Activated T-cell treated with anti-CD3 and anti-CD28 coated beads, Interleukin-2, amount 50 U/mL, for 72 hours (primary cell): ENCODE measurements around the gene VEZF1. TPM values are rescaled to one million over a fixed set of nuclear protein-coding genes. Genes with fewer than 3 reads are reported as not detected.
A peak's percentile ranks its signal among the peaks of the same experiment; 100 is the strongest.
"Not testable (repeated sequence)": the region's sequence is repeated elsewhere in the genome, so short reads cannot be mapped to it uniquely, and the experiment has no call there.

Experiments
- ATAC-seq, 2 donors: fragments of 150-1000 bp; cut with Tn5 transposase; replicated peaks in 1 of 2; 2 replicates each; pipeline ENCODE4 v1.10.0; 2021; ENCODE audit warnings: moderate library complexity in 2 of 2, mild to moderate bottlenecking in 1 of 2
- DNase-seq, 2 donors: peaks; one replicate each; pipeline ENCODE4 v3.0.0; 2021 to 2022; ENCODE audit warnings: mixed read lengths in 1 of 2
- H3K27ac Mint-ChIP-seq: one replicate; pipeline ENCODE4 v1.8.0; 2022; ENCODE audit warnings: mild to moderate bottlenecking, moderate library complexity, mixed read lengths
- H3K27me3 Mint-ChIP-seq: one replicate; pipeline ENCODE4 v1.8.0; 2022; ENCODE audit warnings: low read depth, mixed read lengths
- H3K36me3 Mint-ChIP-seq, 2 donors: one replicate each; pipeline ENCODE4 v1.8.0; 2022; ENCODE audit warnings: mixed read lengths in 2 of 2, mild to moderate bottlenecking in 1 of 2; ENCODE audit not compliant: insufficient read depth in 2 of 2
- H3K4me1 Mint-ChIP-seq: one replicate; pipeline ENCODE4 v1.8.0; 2022; ENCODE audit warnings: low read depth, mixed read lengths
- H3K4me3 Mint-ChIP-seq, 2 donors: one replicate each; pipeline ENCODE4 v1.8.0; 2022; ENCODE audit warnings: mild to moderate bottlenecking in 2 of 2, mixed read lengths in 2 of 2, moderate library complexity in 2 of 2
- H3K9me3 Mint-ChIP-seq, 2 donors: one replicate each; pipeline ENCODE4 v1.8.0; 2022; ENCODE audit warnings: mixed read lengths in 2 of 2
- total RNA-seq, 2 donors: library from RNA; stranded (reverse); gene quantifications; one replicate each; pipeline ENCODE4 v1.2.3, GENCODE V29; 2022

The VEZF1 gene
- total RNA-seq, 2 donors from 2014 or later: 42.6 to 44.6 TPM

- Mint-ChIP-seq H3K4me3 (no peak overlapping the region), H3K36me3 (no peaks in the 10 kb centered on the region), H3K27ac (no peak overlapping the region), H3K27me3 (peaks cover 34% of the 10 kb centered on the region), H3K9me3 (no peaks in the 10 kb centered on the region), H3K4me1 (peaks cover 14% of the 10 kb centered on the region)
- DNase-seq (no peak), ATAC-seq (no peak)
Observed at GRCh38 chr17:57959929-57960328, 28.1 kb downstream of the VEZF1 start.

GRCh38 chr17:57958391-57958790, 29.7 kb downstream of the VEZF1 start:
- not testable (repeated sequence) for H3K27ac Mint-ChIP-seq, H3K36me3 Mint-ChIP-seq, DNase-seq, H3K9me3 Mint-ChIP-seq, H3K4me3 Mint-ChIP-seq, ATAC-seq
- Mint-ChIP-seq H3K27me3 (peaks cover 44% of the 10 kb centered on the region), H3K4me1 (peaks cover 14% of the 10 kb centered on the region)

- DNase-seq: no peak
- Mint-ChIP-seq H3K4me1 (peaks cover 14% of the 10 kb centered on the region), H3K27me3 (peaks cover 49% of the 10 kb centered on the region), H3K36me3 (no peaks in the 10 kb centered on the region), H3K4me3 (no peak overlapping the region), H3K27ac (no peak overlapping the region), H3K9me3 (no peaks in the 10 kb centered on the region)
- no peak for ATAC-seq
Observed at GRCh38 chr17:57957886-57958285, 30.2 kb downstream of the VEZF1 start.

GRCh38 chr17:57957120-57957850, 30.8 kb downstream of the VEZF1 start:
- DNase-seq (no peak), ATAC-seq (no peak)
- Mint-ChIP-seq H3K27ac (no peak overlapping the region), H3K4me3 (no peak overlapping the region), H3K27me3 (peaks cover 53% of the 10 kb centered on the region), H3K9me3 (no peaks in the 10 kb centered on the region), H3K4me1 (peaks cover 19% of the 10 kb centered on the region), H3K36me3 (no peaks in the 10 kb centered on the region)

GRCh38 chr17:57956291-57957119, 31.5 kb downstream of the VEZF1 start:
- H3K27ac Mint-ChIP-seq: no peak overlapping the region
- H3K9me3 Mint-ChIP-seq: no peaks in the 10 kb centered on the region
- DNase-seq (peak; percentile 42 to 45), ATAC-seq (peak; percentile 51 to 62)
- peak overlapping the region; percentile 70 to 80 for H3K4me3 Mint-ChIP-seq
- peaks cover 20% of the 10 kb centered on the region for H3K4me1 Mint-ChIP-seq
- H3K27me3 Mint-ChIP-seq: peaks cover 53% of the 10 kb centered on the region
- no peaks in the 10 kb centered on the region for H3K36me3 Mint-ChIP-seq

GRCh38 chr17:57955183-57955931, 32.7 kb downstream of the VEZF1 start, which contains the start of gene CUEDC1:
CUEDC1 (minus strand) TSS chr17:57955412; CDS start chr17:57885564, 69,848 bp downstream.
- no peaks in the 10 kb centered on the region for H3K9me3 Mint-ChIP-seq
- ATAC-seq (peak; percentile 81 to 88), DNase-seq (peak; percentile 77 to 81)
- peaks cover 53% of the 10 kb centered on the region for H3K27me3 Mint-ChIP-seq
- peak within 1 kb of the TSS; percentile 74 to 80 for H3K4me3 Mint-ChIP-seq
- no peak within 1 kb of the TSS for H3K27ac Mint-ChIP-seq
- H3K36me3 Mint-ChIP-seq: no peaks in the 10 kb centered on the region
- peaks cover 31% of the 10 kb centered on the region for H3K4me1 Mint-ChIP-seq

- DNase-seq (no peak), ATAC-seq (no peak)
- Mint-ChIP-seq H3K36me3 (no peaks in the 10 kb centered on the region), H3K27ac (no peak overlapping the region), H3K9me3 (no peaks in the 10 kb centered on the region), H3K27me3 (peaks cover 53% of the 10 kb centered on the region), H3K4me3 (peak overlapping the region; percentile 67 to 74), H3K4me1 (peaks cover 36% of the 10 kb centered on the region)
Observed at GRCh38 chr17:57954397-57955182, 33.5 kb downstream of the VEZF1 start.

GRCh38 chr17:57953705-57954396, 34.2 kb downstream of the VEZF1 start:
- H3K36me3 Mint-ChIP-seq: no peaks in the 10 kb centered on the region
- H3K4me3 Mint-ChIP-seq: peak overlapping the region; percentile 67 to 74
- ATAC-seq (no peak), DNase-seq (no peak)
- peaks cover 47% of the 10 kb centered on the region for H3K27me3 Mint-ChIP-seq
- peaks cover 42% of the 10 kb centered on the region for H3K4me1 Mint-ChIP-seq
- no peaks in the 10 kb centered on the region for H3K9me3 Mint-ChIP-seq
- H3K27ac Mint-ChIP-seq: no peak overlapping the region

GRCh38 chr17:57953219-57953618, 34.8 kb downstream of the VEZF1 start:
- ATAC-seq: no peak

GRCh38 chr17:57949649-57950048, 38.4 kb downstream of the VEZF1 start:
- Mint-ChIP-seq H3K27ac (no peak overlapping the region), H3K4me1 (peaks cover 56% of the 10 kb centered on the region), H3K36me3 (no peaks in the 10 kb centered on the region), H3K9me3 (no peaks in the 10 kb centered on the region), H3K27me3 (peaks cover 42% of the 10 kb centered on the region), H3K4me3 (no peak overlapping the region)
- ATAC-seq (no peak), DNase-seq (no peak)

More at GRCh38 chr17:57953219-57953618, 34.8 kb downstream of the VEZF1 start:
- H3K27ac Mint-ChIP-seq: no peak overlapping the region
- DNase-seq: no peak
- no peak overlapping the region for H3K4me3 Mint-ChIP-seq
- H3K9me3 Mint-ChIP-seq: no peaks in the 10 kb centered on the region
- H3K27me3 Mint-ChIP-seq: peaks cover 44% of the 10 kb centered on the region
- H3K36me3 Mint-ChIP-seq: no peaks in the 10 kb centered on the region
- peaks cover 49% of the 10 kb centered on the region for H3K4me1 Mint-ChIP-seq

GRCh38 chr17:57948555-57949420, 39.3 kb downstream of the VEZF1 start:
- Mint-ChIP-seq H3K27ac (no peak overlapping the region), H3K4me1 (peaks cover 56% of the 10 kb centered on the region), H3K9me3 (no peaks in the 10 kb centered on the region), H3K4me3 (peak overlapping the region in 1 of 2 donors; percentile 13), H3K27me3 (peaks cover 39% of the 10 kb centered on the region), H3K36me3 (no peaks in the 10 kb centered on the region)
- DNase-seq (peak in 1 of 2 donors; percentile 18), ATAC-seq (peak; percentile 71 to 77)
